ENCODE measurements around the gene ACVR2A.

The ACVR2A gene

GRCh38 chr2:147854557-147855134 is 9.8 kb downstream of the ACVR2A start:
- no peak overlapping the region for H3K4me3 ChIP-seq (replicated peaks; ENCODE audit: low read depth, low read length)
- no peak for DNase-seq (ENCODE audit: extremely low read depth, low read depth)
- no peak for TF ChIP-seq CTCF (IDR thresholded peaks at IDR 0.05; ENCODE audit: low read depth, low read length, missing control alignments)

- TF ChIP-seq CTCF (IDR thresholded peaks at IDR 0.05; ENCODE audit: low read depth, low read length, missing control alignments): no peak
- DNase-seq (ENCODE audit: extremely low read depth, low read depth): no peak
- H3K4me3 ChIP-seq (replicated peaks; ENCODE audit: low read depth, low read length): no peak overlapping the region
Measured at GRCh38 chr2:147855316-147855715, 10.5 kb downstream of the ACVR2A start.

- H3K4me3 ChIP-seq (replicated peaks; ENCODE audit: low read depth, low read length): no peak overlapping the region
- no peak for TF ChIP-seq CTCF (IDR thresholded peaks at IDR 0.05; ENCODE audit: low read depth, low read length, missing control alignments)
- DNase-seq (ENCODE audit: extremely low read depth, low read depth): no peak
Measured at GRCh38 chr2:147855977-147856376, 11.1 kb downstream of the ACVR2A start.

- H3K4me3 ChIP-seq (replicated peaks; ENCODE audit: low read depth, low read length): no peak overlapping the region
- TF ChIP-seq CTCF (IDR thresholded peaks at IDR 0.05; ENCODE audit: low read depth, low read length, missing control alignments): no peak
- DNase-seq (ENCODE audit: extremely low read depth, low read depth): no peak
Measured at GRCh38 chr2:147860009-147860408, 15.2 kb downstream of the ACVR2A start.

- no peak overlapping the region for H3K4me3 ChIP-seq (replicated peaks; ENCODE audit: low read depth, low read length)
- no peak for TF ChIP-seq CTCF (IDR thresholded peaks at IDR 0.05; ENCODE audit: low read depth, low read length, missing control alignments)
- DNase-seq (ENCODE audit: extremely low read depth, low read depth): no peak
Measured at GRCh38 chr2:147862859-147863516, 18.2 kb downstream of the ACVR2A start.

- no peak for DNase-seq (ENCODE audit: extremely low read depth, low read depth)
- no peak for TF ChIP-seq CTCF (IDR thresholded peaks at IDR 0.05; ENCODE audit: low read depth, low read length, missing control alignments)
- no peak overlapping the region for H3K4me3 ChIP-seq (replicated peaks; ENCODE audit: low read depth, low read length)
Measured at GRCh38 chr2:147863835-147864234, 19.0 kb downstream of the ACVR2A start.
